GM21381 (cell line): ENCODE results near the gene PM20D2.

ENCODE experiments used
- ATAC-seq: cut with Tn5 transposase; IDR thresholded peaks from one replicate; pipeline ENCODE4 v1.9.1; 2021; ENCODE audit warnings: mild to moderate bottlenecking, moderate library complexity; ENCODE audit not compliant: unreplicated experiment

Gene PM20D2

GRCh38 chr6:89199579-89199978 is 53.7 kb downstream of the PM20D2 start:
- ATAC-seq = no peak

- ATAC-seq = no peak
Observed at GRCh38 chr6:89200706-89201215, 54.9 kb downstream of the PM20D2 start.

- no peak for ATAC-seq
Observed at GRCh38 chr6:89204096-89204495, 58.2 kb downstream of the PM20D2 start.

- ATAC-seq = no peak
Observed at GRCh38 chr6:89205819-89206218, 60.0 kb downstream of the PM20D2 start.

GRCh38 chr6:89208551-89208950 is 62.7 kb downstream of the PM20D2 start:
- ATAC-seq = no peak

- ATAC-seq = no peak
Observed at GRCh38 chr6:89209457-89209856, 63.6 kb downstream of the PM20D2 start.

GRCh38 chr6:89212472-89212871 is 66.6 kb downstream of the PM20D2 start:
- no peak for ATAC-seq

GRCh38 chr6:89214197-89214596 is 68.3 kb downstream of the PM20D2 start:
- no peak for ATAC-seq
